ENCODE results near the gene GREM1. TPM values are rescaled to one million over a fixed set of nuclear protein-coding genes. Genes with fewer than 3 reads are reported as not detected.

GREM1 gene
- total and polyA plus RNA-seq, 9 of the 15 experiments (the other 6 are each of a cell fraction or from before 2014, with no cell fraction given), result 0.01 to 0.20 (median 0.06) TPM; not detected in 6

GRCh38 chr15:32737304-32737703 is 19.5 kb downstream of the GREM1 start:
- in situ Hi-C loops (cut with MboI) (no loop called here), intact Hi-C loops (cut with micrococcal nuclease) (no loop called here)
- Histone ChIP-seq H3K4me2 (ENCODE audit: insufficient read depth, low read length) (no peak overlapping the region), H3K4me3 (no peak overlapping the region), H3K27ac (ENCODE audit: extremely low read depth, low read depth, low read length) (no peak overlapping the region), H4K20me1 (replicated peaks; ENCODE audit: control insufficient read depth, insufficient read depth, low read length) (no peaks in the 10 kb centered on the region), H3K9me1 (ENCODE audit: control insufficient read depth, insufficient read depth, low read length) (no peaks in the 10 kb centered on the region), H3K9ac (ENCODE audit: insufficient read depth in 1 of 2, low read depth in 2 of 2, low read length in 2 of 2) (no peak overlapping the region), H3K4me1 (replicated peaks in 1 of 2; ENCODE audit: control insufficient read depth in 2 of 2, insufficient read depth in 2 of 2, low read length in 2 of 2) (no peaks in the 10 kb centered on the region), H3K36me3 (ENCODE audit: control insufficient read depth, insufficient read depth, low read length) (no peaks in the 10 kb centered on the region), H3K27me3 (ENCODE audit: control insufficient read depth in 2 of 2, insufficient read depth in 2 of 2, low read length in 2 of 2) (no peaks in the 10 kb centered on the region), H3K9me3 (replicated peaks; ENCODE audit: control insufficient read depth, insufficient read depth, low read depth, low read length) (no peaks in the 10 kb centered on the region), H2AFZ (ENCODE audit: low read depth, low read length) (no peak overlapping the region), H3K79me2 (ENCODE audit: control insufficient read depth, insufficient read depth, low read length) (no peaks in the 10 kb centered on the region)
- ChIA-PET POLR2A (no interaction called here), CTCF (ENCODE audit: low intra/inter-chr PET ratio) (no interaction called here)
- FAIRE-seq (no peak), ATAC-seq (no peak), DNase-seq (ENCODE audit: extremely low read depth in 1 of 4, low spot score in 3 of 4) (no peak)
- WGBS (ENCODE audit: insufficient coverage, low coverage, missing lambda C conversion rate), result 16% methylated on average over 4 of the region's 4 CpGs
- no TSS peak for BruUV-seq (replicated peaks)
- no peak for TF ChIP-seq NELFE (IDR thresholded peaks at IDR 0.05; ENCODE audit: insufficient read depth, insufficient read length)
- no peak for TF ChIP-seq ZFP1 (CRISPR knock-in tag; IDR thresholded peaks at IDR 0.05)
- TF ChIP-seq ETV6 (IDR thresholded peaks at IDR 0.05; ENCODE audit: borderline replicate concordance in 1 of 2, low read depth in 2 of 2, low read length in 1 of 2), result no peak
- TF ChIP-seq ETV6 (CRISPR knock-in tag; IDR thresholded peaks at IDR 0.05; ENCODE audit: borderline replicate concordance), result no peak
- no peak for TF ChIP-seq RNF219 (CRISPR knock-in tag; IDR thresholded peaks at IDR 0.05)
- no peak for TF ChIP-seq USF2 (CRISPR knock-in tag; IDR thresholded peaks at IDR 0.05)
- no peak for TF ChIP-seq ZNF518B (CRISPR knock-in tag; IDR thresholded peaks at IDR 0.05)
- no peak for TF ChIP-seq JUND (IDR thresholded peaks at IDR 0.05; ENCODE audit: borderline replicate concordance, low read depth, low read length)
- no peak for TF ChIP-seq JUND (tag; IDR thresholded peaks at IDR 0.05; ENCODE audit: borderline replicate concordance, low read depth, low read length)
- TF ChIP-seq COPS2 (conservative IDR thresholded peaks at IDR 0.05), result no peak
- TF ChIP-seq ZBTB11 (CRISPR knock-in tag; IDR thresholded peaks at IDR 0.05), result no peak
- no peak for TF ChIP-seq KDM4B (IDR thresholded peaks at IDR 0.05; ENCODE audit: borderline replicate concordance in 2 of 2, low read depth in 1 of 2)

Data from K562 (cell line).